Heart left ventricle (tissue), 16 donors: ENCODE measurements around the gene ESYT3. TPM values are rescaled to one million over a fixed set of nuclear protein-coding genes. Genes with fewer than 3 reads are reported as not detected.
A peak's percentile ranks its signal among the peaks of the same experiment; 100 is the strongest.
"Not testable (repeated sequence)": the region's sequence is repeated elsewhere in the genome, so short reads cannot be mapped to it uniquely, and the experiment has no call there.

Experiments used
- ATAC-seq, 4 donors: fragments of 200-7000 bp; cut with Tn5 transposase; one replicate each; pipeline ENCODE4 v1.9.1; 2020 to 2022; ENCODE audit warnings: moderate library complexity in 4 of 4, mild to moderate bottlenecking in 3 of 4, moderate number of reproducible peaks in 1 of 4
- DNase-seq, 5 donors: peaks; one replicate each; pipeline ENCODE4 v3.0.0-alpha.2; 2020
- H3K27ac ChIP-seq, 12 donors: fragments of 200-600 bp; sonication (generic) in 4 of 12; one replicate each; pipeline versions ENCODE4 v1.5.0 to v1.8.0; 2016 to 2022; ENCODE audit warnings: mild to moderate bottlenecking in 2 of 12
- H3K27me3 ChIP-seq, 9 donors: fragments of 200-600 bp; sonication (generic) in 2 of 9; one replicate each; pipeline versions ENCODE4 v1.5.1 to v1.8.0; 2016 to 2022; ENCODE audit warnings: mild to moderate bottlenecking in 3 of 9
- H3K36me3 ChIP-seq, 9 donors: fragments of 200-600 bp; sonication (generic) in 2 of 9; one replicate each; pipeline versions ENCODE4 v1.5.0 to v1.8.0; 2018 to 2022; ENCODE audit warnings: mild to moderate bottlenecking in 2 of 9
- H3K4me1 ChIP-seq, 12 donors: fragments of 200-600 bp; sonication (generic) in 4 of 12; one replicate each; pipeline versions ENCODE4 v1.5.0 to v1.8.0; 2016 to 2022; ENCODE audit warnings: mild to moderate bottlenecking in 3 of 12
- H3K4me3 ChIP-seq, 12 donors: fragments of 200-600 bp; sonication (generic) in 4 of 12; one replicate each; pipeline versions ENCODE4 v1.5.0 to v1.8.0; 2017 to 2022; ENCODE audit warnings: mild to moderate bottlenecking in 9 of 12, moderate library complexity in 4 of 12
- H3K9me3 ChIP-seq, 12 donors: fragments of 200-600 bp; sonication (generic) in 4 of 12; one replicate each; pipeline versions ENCODE4 v1.5.0 to v1.8.0; 2016 to 2022; ENCODE audit warnings: mild to moderate bottlenecking in 1 of 12
- POLR2A ChIP-seq, 2 donors: fragments of 450-650 bp; IDR thresholded peaks; one replicate each; pipeline ENCODE4 v1.6.1; 2017; ENCODE audit warnings: antibody characterized with exemption in 2 of 2, mild to moderate bottlenecking in 2 of 2, moderate library complexity in 2 of 2
- WGBS, 4 donors: extraction: QIAGEN DNeasy Blood & Tissue Kit in 2 of 4; methylation state at CpG; one replicate each; pipeline versions ENCODE4 v1.1.5 to v1.1.7; 2013 to 2018; 5-methylcytosine and 5-hydroxymethylcytosine counted together
- intact Hi-C, 10 donors: fragments of 100-400 bp; cut with DNase I; formaldehyde crosslinking; loops; one replicate each; pipeline versions ENCODE4 v1.11.1 to v1.14.2; 2022
- polyA plus RNA-seq, 2 donors: library from polyadenylated mRNA; stranded (reverse); fragments of 200-250 nt; gene quantifications; one replicate each; pipeline ENCODE4 v1.2.3, GENCODE V29; 2013
- total RNA-seq, 9 donors: library from RNA; depleted of rRNA in 2 of 9; stranded (reverse); fragments of >200 nt in 2 of 9; fragmentation: NEBNext Ultra II Directional in 3 of 9; extraction: Animal tissue kit (Norgen Biotek cat#: 25700) in 3 of 9; gene quantifications; one replicate each; pipeline versions ENCODE4 v1.1.0 to v1.2.4, GENCODE V29; 2016 to 2023
- TF ChIP-seq, protein P1 (sequence below), 12 donors: fragments of 200-600 bp; sonication (generic) in 4 of 12; IDR thresholded peaks; one replicate each; pipeline versions ENCODE4 v1.5.0 to v1.8.0; 2018 to 2022; ENCODE audit warnings: antibody characterized with exemption in 12 of 12, mild to moderate bottlenecking in 5 of 12
- donor health status: ischemic (EF 13 %, LVEDD 7.1; RV severe dilation, severe dysfunction).
- donor health status: healthy with polysubstance abuse.
- donor health status: DM: no; HTN: yes; CAD: no.
- donor health status: DM: no; HTN: no; CAD: no.
- donor health status: ischemic (EF 25% LVEDD 6.9; RV normal size, moderate dysfunction).
- donor health status: ischemic (EF 25% LVEDD 5.7; RV mildly dilated, moderate dysfunction).
- donor health status: healthy.
- donor health status: DM: yes; HTN: yes; CAD: no.
- donor health status: ischemic (EF 35%, LVEDD 5.7; RV mildly dilated, moderate dysfunction).
- donor health status: nonischemic (EF 11% LVEDD 7.7; RV severe dilation, severe dysfunction).
- donor health status: DM: yes; HTN: yes; CAD: no.
- donor health status: PGD.
- donor health status: ischemic (EF 29% LVEDD 5.4; RV normal size, mild dysfunction).
- donor health status: nonischemic (EF 23%, LVEDD 6.1; RV moderate dilation, normal function).

Gene ESYT3
- total and polyA plus RNA-seq, 11 donors = 0.42 to 2.7 (median 1.2) TPM

DNA sequence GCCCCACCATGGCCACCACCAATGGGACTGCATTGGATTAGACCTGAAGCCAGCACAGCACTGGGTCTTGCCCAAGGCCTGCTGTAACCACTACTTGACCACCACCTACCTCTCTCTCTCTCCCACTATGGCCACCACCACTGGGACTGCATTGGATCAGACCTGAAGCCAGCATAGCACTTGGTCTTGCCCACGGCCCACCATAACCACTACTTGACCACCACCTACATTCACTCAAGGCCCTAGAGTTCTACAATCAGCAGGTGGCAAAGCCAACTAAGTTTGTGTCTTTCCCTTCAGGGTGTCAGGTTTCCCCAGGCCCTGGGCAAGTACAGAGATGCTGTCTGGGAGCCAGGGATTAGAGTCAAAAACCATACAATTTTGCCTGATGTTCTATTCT, 57.6 kb downstream of the ESYT3 start:
- Histone ChIP-seq H3K9me3 (peaks cover 0 to 23% (median 10%) of the 10 kb centered on the region in 12 donors), H3K27ac (no peak overlapping the region), H3K36me3 (no peaks in the 10 kb centered on the region), H3K4me1 (peaks cover 0 to 20% (median 8%) of the 10 kb centered on the region in 12 donors), H3K4me3 (no peak overlapping the region), H3K27me3 (no peaks in the 10 kb centered on the region)
- DNase-seq (no peak), ATAC-seq (no peak)
- WGBS, 4 donors = 79 to 100% (median 94%) methylated on average over 1 of the region's 1 CpG
- no peak for TF ChIP-seq POLR2A (IDR thresholded peaks at IDR 0.05)
- TF ChIP-seq, protein P1, sequence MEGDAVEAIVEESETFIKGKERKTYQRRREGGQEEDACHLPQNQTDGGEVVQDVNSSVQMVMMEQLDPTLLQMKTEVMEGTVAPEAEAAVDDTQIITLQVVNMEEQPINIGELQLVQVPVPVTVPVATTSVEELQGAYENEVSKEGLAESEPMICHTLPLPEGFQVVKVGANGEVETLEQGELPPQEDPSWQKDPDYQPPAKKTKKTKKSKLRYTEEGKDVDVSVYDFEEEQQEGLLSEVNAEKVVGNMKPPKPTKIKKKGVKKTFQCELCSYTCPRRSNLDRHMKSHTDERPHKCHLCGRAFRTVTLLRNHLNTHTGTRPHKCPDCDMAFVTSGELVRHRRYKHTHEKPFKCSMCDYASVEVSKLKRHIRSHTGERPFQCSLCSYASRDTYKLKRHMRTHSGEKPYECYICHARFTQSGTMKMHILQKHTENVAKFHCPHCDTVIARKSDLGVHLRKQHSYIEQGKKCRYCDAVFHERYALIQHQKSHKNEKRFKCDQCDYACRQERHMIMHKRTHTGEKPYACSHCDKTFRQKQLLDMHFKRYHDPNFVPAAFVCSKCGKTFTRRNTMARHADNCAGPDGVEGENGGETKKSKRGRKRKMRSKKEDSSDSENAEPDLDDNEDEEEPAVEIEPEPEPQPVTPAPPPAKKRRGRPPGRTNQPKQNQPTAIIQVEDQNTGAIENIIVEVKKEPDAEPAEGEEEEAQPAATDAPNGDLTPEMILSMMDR (IDR thresholded peaks at IDR 0.05) = no peak
- intact Hi-C loops = no loop called here

DNA sequence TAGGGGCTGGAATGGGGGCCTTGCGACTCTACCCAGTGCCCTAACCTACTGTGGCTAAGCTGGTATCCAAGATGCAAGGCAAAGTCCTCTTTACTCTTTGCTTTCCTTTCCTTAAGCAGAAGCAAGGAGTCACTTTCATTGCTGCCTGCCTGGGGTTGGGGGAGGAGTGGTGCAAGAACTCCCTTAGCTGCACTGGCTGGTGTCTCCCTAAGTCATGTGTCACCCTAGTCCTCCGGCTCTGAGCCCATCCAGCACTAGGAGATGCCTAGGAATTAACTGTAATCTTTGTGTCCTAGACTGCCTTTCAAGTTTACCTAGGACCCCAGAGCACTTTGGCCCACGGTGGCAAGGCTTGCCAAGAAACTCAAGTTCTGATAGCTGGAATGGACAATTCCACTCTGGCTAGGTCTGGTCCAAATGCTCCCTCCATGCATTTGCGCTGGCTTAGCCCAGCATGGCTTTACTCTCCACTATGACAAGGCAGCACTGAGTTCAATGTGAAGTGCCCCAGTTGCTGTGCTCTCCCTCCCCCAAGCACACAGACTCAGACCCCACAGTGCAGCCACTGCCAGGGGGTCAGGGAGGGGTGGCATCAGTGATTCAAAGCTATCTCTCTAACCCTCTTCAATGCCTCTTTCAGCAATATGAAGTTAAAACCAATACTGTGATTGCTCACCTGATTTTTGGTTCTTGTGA, 58.7 kb downstream of the ESYT3 start:
- TF ChIP-seq, protein P1 (IDR thresholded peaks at IDR 0.05) = no peak
- no peak for TF ChIP-seq POLR2A (IDR thresholded peaks at IDR 0.05)
- WGBS, 4 donors = 75 to 83% (median 80%) methylated on average over 3 to 4 of the region's 4 CpGs
- no peak overlapping the region for H3K4me3 ChIP-seq
- H3K36me3 ChIP-seq = peaks cover 0 to 4% (median 0%) of the 10 kb centered on the region in 9 donors
- peaks cover 0 to 11% (median under 1%) of the 10 kb centered on the region in 12 donors for H3K9me3 ChIP-seq
- H3K27ac ChIP-seq = peak overlapping the region in 7 of 12 donors; percentile 2 to 85 (median 69)
- ATAC-seq (peak in 3 of 4 donors; percentile 49 to 67 (median 58)), DNase-seq (no peak)
- no peaks in the 10 kb centered on the region for H3K27me3 ChIP-seq
- intact Hi-C loops = no loop called here
- peaks cover 0 to 20% (median 8%) of the 10 kb centered on the region in 12 donors for H3K4me1 ChIP-seq

DNA sequence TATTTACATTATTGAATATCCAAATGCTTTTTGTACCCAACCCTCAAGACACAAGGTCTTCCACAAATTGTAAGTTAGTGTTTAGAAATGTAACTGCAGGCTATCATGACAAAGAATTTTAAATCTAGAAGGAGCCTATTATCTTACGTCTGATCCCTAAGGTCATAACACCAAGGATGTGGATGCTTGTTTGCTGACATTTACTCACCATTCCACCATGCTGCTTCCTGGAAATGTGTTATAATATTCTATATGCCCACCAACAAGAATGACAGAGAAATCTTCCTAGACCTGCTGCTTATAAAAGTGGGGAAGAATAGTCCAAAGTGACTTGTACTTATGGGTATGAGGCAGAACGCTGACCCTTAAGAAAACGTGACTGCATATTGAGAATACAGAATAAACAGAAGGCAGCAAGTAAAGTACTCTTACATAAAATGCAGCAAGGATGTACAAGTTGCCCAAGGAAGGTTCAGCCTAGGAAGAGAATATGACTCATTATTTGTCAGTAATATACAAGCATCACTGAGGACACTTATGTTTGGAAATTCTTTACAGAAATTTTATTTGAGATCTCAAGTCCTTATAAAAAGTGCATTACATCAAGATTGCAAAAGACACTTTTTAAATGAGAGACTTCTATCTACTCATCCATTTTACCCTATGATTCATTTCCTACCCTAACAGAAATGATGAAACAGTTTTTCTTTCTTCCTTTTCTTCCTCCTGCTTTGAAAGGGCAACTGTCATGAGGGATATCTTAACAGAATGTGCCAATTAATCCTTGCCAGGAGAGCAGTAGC, 59.6 kb downstream of the ESYT3 start:
- peak overlapping the region in 10 of 12 donors; percentile 2 to 85 (median 63) for H3K27ac ChIP-seq
- no peaks in the 10 kb centered on the region for H3K27me3 ChIP-seq
- DNase-seq (no peak), ATAC-seq (peak; percentile 83 to 90 (median 87))
- H3K4me1 ChIP-seq = peaks cover 0 to 20% (median 8%) of the 10 kb centered on the region in 12 donors
- intact Hi-C loops = no loop called here
- peaks cover 0 to 8% (median 0%) of the 10 kb centered on the region in 12 donors for H3K9me3 ChIP-seq
- H3K36me3 ChIP-seq = peaks cover 0 to 8% (median 0%) of the 10 kb centered on the region in 9 donors
- 77 to 80% (median 78%) methylated on average over 3 of the region's 3 CpGs for WGBS, 4 donors
- TF ChIP-seq, protein P1 (IDR thresholded peaks at IDR 0.05) = no peak
- TF ChIP-seq POLR2A (IDR thresholded peaks at IDR 0.05) = no peak
- no peak overlapping the region for H3K4me3 ChIP-seq

DNA sequence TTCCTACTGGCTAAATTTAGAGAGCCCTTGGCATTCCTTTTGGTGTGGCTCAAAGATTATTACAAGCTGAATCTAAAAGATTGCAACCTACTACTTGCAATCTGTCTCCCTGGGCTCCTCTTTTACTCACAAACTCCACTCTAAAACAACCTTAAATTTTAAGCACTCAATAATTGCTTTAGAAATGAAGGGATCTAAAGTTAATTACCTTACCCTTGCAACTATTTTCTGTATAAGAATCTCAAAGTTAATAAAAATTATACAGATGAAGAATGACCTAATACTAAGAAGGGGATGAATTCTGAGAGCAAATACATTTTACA, 60.2 kb downstream of the ESYT3 start:
- intact Hi-C loops = no loop called here
- no peak for ATAC-seq
- no peak for DNase-seq
- Histone ChIP-seq H3K27me3 (no peaks in the 10 kb centered on the region), H3K4me1 (peaks cover 0 to 20% (median 8%) of the 10 kb centered on the region in 12 donors), H3K27ac (peak overlapping the region in 8 of 12 donors; percentile 2 to 72 (median 62)), H3K9me3 (peaks cover 0 to 2% (median 0%) of the 10 kb centered on the region in 12 donors), H3K4me3 (no peak overlapping the region), H3K36me3 (peaks cover 0 to 13% (median 2%) of the 10 kb centered on the region in 9 donors)
- TF ChIP-seq POLR2A (IDR thresholded peaks at IDR 0.05) = no peak
- TF ChIP-seq, protein P1 (IDR thresholded peaks at IDR 0.05) = no peak

DNA sequence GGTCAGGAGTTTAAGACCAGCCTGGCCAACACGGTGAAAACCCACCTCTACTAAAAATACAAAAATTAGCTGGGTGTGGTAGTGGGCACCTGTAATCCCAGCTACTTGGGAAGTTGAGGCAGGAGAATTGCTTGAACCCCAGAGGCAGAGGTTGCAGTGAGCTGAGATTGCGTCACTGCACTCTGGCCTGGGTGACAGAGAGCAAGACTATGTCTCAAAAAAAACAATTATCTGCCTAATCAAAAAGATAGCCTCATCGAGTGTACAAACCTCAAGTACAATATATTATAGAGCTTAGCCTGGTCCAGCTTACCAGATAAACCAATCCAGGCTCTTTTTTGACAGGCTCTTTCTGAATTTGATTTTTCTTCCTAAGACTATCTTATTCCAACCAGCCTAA, 61.2 kb downstream of the ESYT3 start:
- H3K9me3 ChIP-seq, intact Hi-C loops, H3K4me3 ChIP-seq, DNase-seq, ATAC-seq, H3K27ac ChIP-seq, H3K27me3 ChIP-seq: not testable (repeated sequence)
- H3K4me1 ChIP-seq = peaks cover 0 to 20% (median 8%) of the 10 kb centered on the region in 12 donors
- 73 to 79% (median 77%) methylated on average over 3 of the region's 3 CpGs for WGBS, 4 donors
- peaks cover 0 to 20% (median 5%) of the 10 kb centered on the region in 9 donors for H3K36me3 ChIP-seq
